ENCODE results near the gene SARS2. TPM values are rescaled to one million over a fixed set of nuclear protein-coding genes. Genes with fewer than 3 reads are reported as not detected.

The SARS2 gene
- total RNA-seq, 1 donor from 2014 or later, result 61.3 TPM

DNA sequence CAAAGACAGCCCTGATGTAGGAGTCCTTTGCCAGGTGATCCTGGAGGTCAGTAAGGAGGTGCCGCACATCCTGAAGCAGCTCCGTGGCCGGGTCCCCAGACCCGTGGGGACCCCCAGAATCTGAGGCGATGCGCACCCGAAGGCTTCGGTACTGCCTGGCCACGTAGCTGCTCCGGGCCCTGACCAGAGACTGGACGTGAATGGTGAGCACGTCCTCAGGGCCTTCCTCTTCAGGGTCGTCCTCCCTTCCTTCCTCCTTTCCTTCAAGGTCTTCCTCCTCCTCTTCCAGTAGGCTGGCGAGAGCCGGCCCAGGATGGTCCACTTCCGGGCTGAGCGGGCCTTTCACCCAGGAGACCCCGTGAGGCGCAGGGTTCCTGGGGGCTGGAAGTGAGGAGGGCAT is 60.0 kb downstream of the SARS2 start:
- no peaks in the 10 kb centered on the region for H3K36me3 Mint-ChIP-seq
- H3K27me3 Mint-ChIP-seq (ENCODE audit: low read depth), result peaks cover 24% of the 10 kb centered on the region
- TF ChIP-seq, protein P1, sequence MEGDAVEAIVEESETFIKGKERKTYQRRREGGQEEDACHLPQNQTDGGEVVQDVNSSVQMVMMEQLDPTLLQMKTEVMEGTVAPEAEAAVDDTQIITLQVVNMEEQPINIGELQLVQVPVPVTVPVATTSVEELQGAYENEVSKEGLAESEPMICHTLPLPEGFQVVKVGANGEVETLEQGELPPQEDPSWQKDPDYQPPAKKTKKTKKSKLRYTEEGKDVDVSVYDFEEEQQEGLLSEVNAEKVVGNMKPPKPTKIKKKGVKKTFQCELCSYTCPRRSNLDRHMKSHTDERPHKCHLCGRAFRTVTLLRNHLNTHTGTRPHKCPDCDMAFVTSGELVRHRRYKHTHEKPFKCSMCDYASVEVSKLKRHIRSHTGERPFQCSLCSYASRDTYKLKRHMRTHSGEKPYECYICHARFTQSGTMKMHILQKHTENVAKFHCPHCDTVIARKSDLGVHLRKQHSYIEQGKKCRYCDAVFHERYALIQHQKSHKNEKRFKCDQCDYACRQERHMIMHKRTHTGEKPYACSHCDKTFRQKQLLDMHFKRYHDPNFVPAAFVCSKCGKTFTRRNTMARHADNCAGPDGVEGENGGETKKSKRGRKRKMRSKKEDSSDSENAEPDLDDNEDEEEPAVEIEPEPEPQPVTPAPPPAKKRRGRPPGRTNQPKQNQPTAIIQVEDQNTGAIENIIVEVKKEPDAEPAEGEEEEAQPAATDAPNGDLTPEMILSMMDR (IDR thresholded peaks at IDR 0.05; ENCODE audit: unreplicated experiment), result no peak
- peaks cover 6% of the 10 kb centered on the region for H3K4me1 Mint-ChIP-seq
- DNase-seq (ENCODE audit: low spot score in 2 of 2, unreplicated experiment in 2 of 2), result no peak
- H3K4me3 Mint-ChIP-seq, result peak overlapping the region; percentile 47
- no peaks in the 10 kb centered on the region for H3K9me3 Mint-ChIP-seq
- H3K27ac Mint-ChIP-seq, result no peak overlapping the region

DNA sequence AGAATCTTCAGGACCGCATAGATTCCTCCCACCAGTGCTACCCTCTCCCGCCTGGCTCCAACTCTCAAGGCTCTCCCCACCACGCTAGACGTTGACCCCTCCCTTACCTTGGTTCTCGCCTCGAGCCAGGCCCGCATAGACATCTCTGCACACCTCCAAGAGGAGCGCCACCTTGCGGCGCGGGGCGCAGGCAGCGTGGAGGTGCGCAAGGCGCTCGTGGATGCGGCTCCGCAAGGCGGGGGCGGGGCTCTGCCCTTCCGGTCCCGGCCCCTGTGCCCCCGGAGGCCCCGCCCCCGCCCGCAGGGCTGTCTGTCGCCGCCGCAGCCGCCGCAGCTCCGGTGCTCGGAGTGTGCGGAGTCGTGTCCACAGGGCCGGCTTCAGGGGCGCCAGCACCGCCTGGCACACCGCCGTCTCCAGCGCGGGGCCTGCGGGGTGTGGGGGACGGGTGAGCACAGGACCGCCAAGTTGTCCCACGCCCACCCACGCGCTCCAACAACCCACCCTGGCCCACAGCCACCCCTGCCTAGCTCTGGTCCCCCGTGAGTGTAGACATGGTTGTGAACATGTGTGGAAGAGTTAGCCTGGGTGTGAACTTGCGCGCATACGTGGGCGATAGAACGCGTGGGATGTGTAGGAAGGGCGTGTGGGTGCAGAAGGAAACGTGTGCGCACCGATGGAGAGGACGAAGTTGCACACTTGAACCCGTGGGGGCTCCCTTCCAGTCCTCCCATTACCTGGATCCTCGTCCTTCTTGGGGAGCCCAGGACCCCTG is 60.5 kb downstream of the SARS2 start:
- no peak overlapping the region for H3K27ac Mint-ChIP-seq
- DNase-seq (ENCODE audit: low spot score in 2 of 2, unreplicated experiment in 2 of 2), result peak; percentile 44 to 75
- peaks cover 6% of the 10 kb centered on the region for H3K4me1 Mint-ChIP-seq
- peak overlapping the region; percentile 62 for H3K4me3 Mint-ChIP-seq
- no peaks in the 10 kb centered on the region for H3K9me3 Mint-ChIP-seq
- TF ChIP-seq, protein P1 (IDR thresholded peaks at IDR 0.05; ENCODE audit: unreplicated experiment), result peak; percentile 69
- peaks cover 29% of the 10 kb centered on the region for H3K27me3 Mint-ChIP-seq (ENCODE audit: low read depth)
- H3K36me3 Mint-ChIP-seq, result no peaks in the 10 kb centered on the region

DNA sequence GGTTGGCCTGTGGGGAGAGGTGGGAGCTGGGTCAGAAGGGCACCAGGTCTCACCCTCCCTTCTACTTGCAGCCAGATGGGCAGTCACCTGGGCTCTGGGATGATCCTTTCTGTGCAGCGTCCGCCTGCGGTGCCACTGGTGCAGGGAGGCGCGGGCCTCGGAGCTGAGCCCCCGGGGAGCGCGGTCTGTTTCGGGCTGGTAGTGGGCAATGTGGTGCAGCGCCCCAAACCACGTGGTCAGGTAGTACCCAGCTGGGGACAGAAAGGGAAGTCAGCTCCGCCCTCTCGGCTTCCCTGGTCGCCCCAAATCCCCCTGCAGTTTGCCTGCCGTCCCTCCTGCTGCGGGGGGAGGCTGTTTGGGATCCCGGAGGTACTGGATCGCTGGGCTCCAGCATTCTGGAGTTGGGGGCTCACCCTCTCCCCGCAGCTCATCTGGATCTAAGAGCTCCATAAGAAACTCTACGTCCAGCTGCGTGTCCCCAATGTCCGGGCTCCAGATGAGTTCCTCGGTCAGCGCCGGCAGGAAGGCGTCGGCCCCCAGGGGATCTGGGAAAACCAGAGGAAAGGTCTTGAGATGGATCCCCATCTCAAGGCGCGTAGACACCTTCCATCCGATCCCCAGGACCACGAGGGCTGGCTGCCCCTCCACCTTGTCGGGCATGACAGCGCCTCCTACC is 61.3 kb downstream of the SARS2 start:
- Mint-ChIP-seq H3K36me3 (no peaks in the 10 kb centered on the region), H3K4me1 (peaks cover 6% of the 10 kb centered on the region), H3K27ac (no peak overlapping the region), H3K4me3 (peak overlapping the region; percentile 62), H3K9me3 (no peaks in the 10 kb centered on the region), H3K27me3 (ENCODE audit: low read depth) (peaks cover 37% of the 10 kb centered on the region)
- DNase-seq (ENCODE audit: low spot score in 2 of 2, unreplicated experiment in 2 of 2), result no peak
- TF ChIP-seq, protein P1 (IDR thresholded peaks at IDR 0.05; ENCODE audit: unreplicated experiment), result no peak

- Mint-ChIP-seq H3K27me3 (ENCODE audit: low read depth) (peaks cover 37% of the 10 kb centered on the region), H3K27ac (no peak overlapping the region), H3K9me3 (no peaks in the 10 kb centered on the region), H3K4me1 (peaks cover 6% of the 10 kb centered on the region), H3K36me3 (no peaks in the 10 kb centered on the region), H3K4me3 (no peak overlapping the region)
- no peak for DNase-seq (ENCODE audit: low spot score in 2 of 2, unreplicated experiment in 2 of 2)
- TF ChIP-seq, protein P1 (IDR thresholded peaks at IDR 0.05; ENCODE audit: unreplicated experiment), result no peak
Measured at GRCh38 chr19:38868551-38868950, 62.0 kb downstream of the SARS2 start.

DNA sequence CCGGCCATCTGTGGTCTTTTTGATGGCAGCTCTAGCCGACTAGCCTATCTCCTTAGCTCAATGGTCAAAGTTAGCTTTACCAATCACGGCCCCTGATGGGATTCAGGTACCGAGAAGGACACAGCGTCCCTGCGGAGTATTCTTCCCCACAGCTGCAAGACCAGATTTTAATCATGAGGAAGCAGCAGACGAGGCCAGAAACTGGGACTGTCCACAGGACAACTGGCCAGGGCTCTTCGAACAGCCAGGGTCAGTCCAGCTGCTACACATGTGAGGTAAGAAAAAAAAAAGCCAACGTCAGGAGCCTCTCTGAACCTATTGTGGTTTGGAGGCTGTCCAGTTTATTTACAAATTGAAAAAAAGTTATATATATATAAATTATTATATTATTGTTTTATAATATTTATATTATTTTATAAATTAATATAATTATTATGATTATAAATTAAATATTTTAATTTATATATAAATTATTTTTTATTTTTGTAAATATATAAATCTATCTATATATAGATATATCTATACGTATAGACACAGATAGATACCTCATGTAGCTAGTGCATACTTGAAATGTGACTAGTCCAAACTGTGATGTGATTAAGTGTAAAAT is 63.3 kb downstream of the SARS2 start:
- Mint-ChIP-seq H3K4me3 (no peak overlapping the region), H3K36me3 (no peaks in the 10 kb centered on the region), H3K27ac (no peak overlapping the region), H3K9me3 (no peaks in the 10 kb centered on the region), H3K4me1 (peaks cover 12% of the 10 kb centered on the region), H3K27me3 (ENCODE audit: low read depth) (peaks cover 39% of the 10 kb centered on the region)
- TF ChIP-seq, protein P1 (IDR thresholded peaks at IDR 0.05; ENCODE audit: unreplicated experiment), result no peak
- no peak for DNase-seq (ENCODE audit: low spot score in 2 of 2, unreplicated experiment in 2 of 2)

Other genes starting within 250 kb of the SARS2 start
- 6.1 to 6.8 TPM (median 6.7 TPM) in 3 replicates for gene CAPN12, start 186.3 kb downstream of the SARS2 start, total RNA-seq
- not detected in 3 replicates for gene LGALS7, start 157.2 kb downstream of the SARS2 start, total RNA-seq
- gene LGALS7B, start 141.6 kb downstream of the SARS2 start, total RNA-seq, result 1.2 TPM in 1 of 3 replicates, not detected in the others
- gene LGALS4, start 117.8 kb downstream of the SARS2 start, total RNA-seq, result 1.4 to 3.0 TPM (median 1.6 TPM) in 3 replicates
- gene ECH1, start 99.0 kb downstream of the SARS2 start, total RNA-seq, result 79.5 to 91.4 TPM (median 85.9 TPM) in 3 replicates
- 423 to 443 TPM (median 425 TPM) in 3 replicates for gene HNRNPL, start 80.8 kb downstream of the SARS2 start, total RNA-seq
- 2.1 to 3.3 TPM (median 2.3 TPM) in 3 replicates for gene RINL, start 52.5 kb downstream of the SARS2 start, total RNA-seq
- 45.2 to 46.5 TPM (median 45.7 TPM) in 3 replicates for gene SIRT2, start 31.1 kb downstream of the SARS2 start, total RNA-seq
- 13.4 to 13.9 TPM (median 13.5 TPM) in 3 replicates for gene NFKBIB, start 30.8 kb downstream of the SARS2 start, total RNA-seq
- gene CCER2, start 18.6 kb downstream of the SARS2 start, total RNA-seq, result 1.8 to 2.2 TPM (median 2.0 TPM) in 3 replicates
- 22.3 to 24.3 TPM (median 23.5 TPM) in 3 replicates for gene MRPS12, start 181 bp upstream of the SARS2 start, total RNA-seq
- gene FBXO17, start 45.0 kb upstream of the SARS2 start, total RNA-seq, result 72.7 to 77.3 TPM (median 72.8 TPM) in 3 replicates
- gene FBXO27, start 101.8 kb upstream of the SARS2 start, total RNA-seq, result 9.5 to 10.2 TPM (median 9.6 TPM) in 3 replicates
- gene ACP7, start 153.6 kb upstream of the SARS2 start, total RNA-seq, result not detected in 3 replicates
- 101 to 103 TPM (median 102 TPM) in 3 replicates for gene PAK4, start 195.0 kb upstream of the SARS2 start, total RNA-seq

All from mesothelial cell of epicardium (in vitro differentiated cells).